ENCODE results near the gene MYCBP2.
A peak's percentile ranks its signal among the peaks of the same experiment; 100 is the strongest.
"Not testable (repeated sequence)": the region's sequence is repeated elsewhere in the genome, so short reads cannot be mapped to it uniquely, and the experiment has no call there.

MYCBP2 gene

DNA sequence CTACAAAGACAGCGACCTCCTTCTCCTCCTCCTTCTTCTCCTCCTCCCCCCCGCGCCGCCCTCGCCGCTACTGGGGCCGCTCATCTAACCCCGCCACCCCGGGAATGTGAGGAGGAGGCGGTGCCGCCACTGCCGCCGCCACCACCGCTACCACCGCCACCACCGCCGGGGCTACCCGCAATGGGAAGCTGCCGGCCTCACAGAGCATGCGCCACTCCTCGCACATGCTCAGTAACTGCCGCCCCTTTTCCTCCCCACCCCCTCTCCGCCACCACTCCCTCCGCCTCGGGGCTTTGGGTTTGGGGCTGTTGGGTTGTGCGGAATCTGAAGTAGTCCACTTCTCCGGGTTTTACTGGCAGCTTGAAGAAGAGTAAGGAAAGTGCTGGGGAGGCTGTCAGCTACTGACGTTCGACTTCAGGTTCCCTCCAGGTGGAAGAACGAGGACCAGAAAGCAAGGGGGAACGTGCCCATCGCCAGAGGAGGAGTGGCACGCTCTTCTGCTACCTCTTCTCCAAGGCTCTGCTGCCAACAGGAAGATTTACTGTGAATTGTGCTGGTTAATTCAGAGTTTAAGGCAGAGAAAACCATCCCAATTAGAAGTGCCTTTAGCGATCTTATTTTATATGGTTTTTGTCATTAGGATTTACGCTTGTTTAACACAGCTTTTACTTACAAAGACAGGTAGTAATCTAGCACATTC is at the start of gene MYCBP2:
MYCBP2 (minus strand) TSS at position 190 of the 700 bp plus-strand sequence. CDS start 319 bp downstream, outside the sequence.
- DNase-seq: peak; percentile 96

- no peak for DNase-seq
Measured at GRCh38 chr13:77375560-77376108, 48.7 kb upstream of the MYCBP2 start.

DNA sequence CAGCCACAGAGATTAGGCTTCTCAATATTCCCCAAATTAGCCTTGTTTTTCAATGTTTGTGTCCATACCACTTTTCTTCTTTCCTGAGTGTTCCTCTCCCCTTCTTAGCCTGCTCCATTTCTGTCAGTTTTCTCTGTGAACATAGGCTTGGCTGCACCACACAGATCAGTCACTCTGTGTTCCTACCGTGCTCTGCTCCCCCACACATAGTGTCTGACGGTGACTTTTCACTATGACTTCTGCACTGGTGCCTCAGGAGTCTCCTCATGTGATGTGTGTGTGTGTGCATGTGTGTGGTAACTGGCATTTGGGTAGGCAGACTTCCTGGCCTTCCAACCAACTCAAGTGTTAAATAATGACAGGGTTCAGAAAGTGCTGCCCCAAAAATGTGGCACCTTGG is 47.9 kb upstream of the MYCBP2 start:
- no peak for DNase-seq

GRCh38 chr13:77374339-77374738 is 47.4 kb upstream of the MYCBP2 start:
- no peak for DNase-seq

- DNase-seq: no peak
Measured at GRCh38 chr13:77373502-77373901, 46.6 kb upstream of the MYCBP2 start.

GRCh38 chr13:77372275-77372674 is 45.4 kb upstream of the MYCBP2 start:
- no peak for DNase-seq

DNA sequence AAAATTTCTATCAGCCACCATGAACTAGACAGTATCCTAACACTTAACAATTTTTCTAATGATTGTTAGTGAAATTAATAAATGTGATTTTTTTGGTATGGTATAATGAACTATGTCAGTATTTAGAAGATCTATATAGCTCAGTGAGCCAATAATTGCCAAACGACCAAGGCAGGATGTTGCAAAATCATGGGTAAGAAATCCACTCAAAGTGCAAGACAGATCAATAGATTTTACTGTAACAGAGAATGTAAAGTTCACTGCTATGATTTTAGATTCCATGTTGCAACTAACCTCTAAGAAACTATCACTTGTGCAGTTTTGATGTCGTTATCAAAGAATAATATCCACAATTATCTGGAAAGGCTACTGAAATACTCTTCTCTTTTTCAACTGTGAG is 44.0 kb upstream of the MYCBP2 start:
- DNase-seq: no peak

GRCh38 chr13:77362166-77362565 is 35.3 kb upstream of the MYCBP2 start:
- no peak for DNase-seq

DNA sequence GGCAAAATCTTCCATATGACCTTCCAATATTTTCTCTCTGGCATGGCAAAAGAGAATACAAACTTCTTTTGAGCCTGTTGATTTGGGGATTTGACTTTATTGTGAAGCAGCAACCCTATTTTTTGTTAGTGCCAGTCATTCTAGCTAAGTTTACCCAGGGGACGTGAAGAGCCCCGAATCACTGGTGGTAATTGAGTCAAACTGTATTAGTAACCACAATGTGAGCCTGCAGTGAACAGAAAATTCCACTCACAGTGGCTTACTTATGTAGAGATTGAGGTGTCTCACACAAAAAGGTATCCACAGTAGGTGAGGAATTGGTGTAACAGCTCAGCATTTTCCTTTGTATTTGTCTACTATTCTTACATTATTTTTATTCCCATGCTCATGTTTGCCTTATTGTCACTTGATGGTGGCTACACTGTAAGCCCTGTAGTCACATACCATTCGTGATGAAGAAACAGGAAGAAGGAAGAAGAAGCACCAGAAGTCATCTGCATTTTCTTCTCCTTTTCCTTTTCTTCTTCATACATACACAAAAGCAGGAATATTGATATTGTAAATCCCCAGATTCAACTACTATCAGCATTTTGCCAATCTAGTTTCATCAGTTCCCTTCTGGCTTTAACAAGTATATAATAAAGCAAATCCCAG is 33.3 kb upstream of the MYCBP2 start:
- DNase-seq: no peak

DNA sequence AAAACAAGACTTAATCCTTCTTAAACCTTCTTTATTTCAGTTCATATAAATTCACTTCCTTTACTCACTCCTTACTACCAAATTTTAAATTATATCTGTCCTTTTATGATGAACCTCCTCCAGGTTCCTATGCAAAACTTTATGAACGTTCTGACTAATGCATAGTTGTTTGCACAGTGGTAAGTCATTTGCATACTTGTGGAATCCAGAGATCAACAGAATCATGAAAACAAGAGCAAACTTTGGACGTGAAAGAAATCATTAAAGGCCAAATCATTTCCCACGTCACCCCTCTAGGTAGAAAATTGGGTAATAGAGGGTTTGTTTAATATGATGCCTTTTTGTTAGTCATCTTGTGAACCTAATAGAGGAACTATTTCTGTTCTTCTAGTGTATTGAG is 32.3 kb upstream of the MYCBP2 start:
- no peak for DNase-seq

DNA sequence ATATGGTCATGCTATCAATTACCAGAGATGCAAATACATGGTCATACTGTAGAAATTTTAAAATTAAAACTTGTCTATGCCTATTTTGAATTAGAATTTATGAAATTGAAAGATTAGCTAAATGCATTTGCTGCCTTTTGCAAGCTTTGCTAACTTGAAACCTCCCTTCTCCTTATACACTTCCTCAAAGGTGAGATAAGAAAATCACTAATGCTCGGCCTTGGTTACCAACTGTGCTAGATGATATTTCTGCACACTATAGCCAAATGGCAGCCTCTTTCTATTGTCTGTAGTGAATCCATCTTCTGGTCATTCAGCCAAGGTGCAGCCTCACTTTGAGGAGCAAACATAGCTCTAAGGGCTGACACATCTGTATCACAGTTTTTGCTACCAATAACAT is 31.1 kb upstream of the MYCBP2 start:
- DNase-seq: no peak

DNA sequence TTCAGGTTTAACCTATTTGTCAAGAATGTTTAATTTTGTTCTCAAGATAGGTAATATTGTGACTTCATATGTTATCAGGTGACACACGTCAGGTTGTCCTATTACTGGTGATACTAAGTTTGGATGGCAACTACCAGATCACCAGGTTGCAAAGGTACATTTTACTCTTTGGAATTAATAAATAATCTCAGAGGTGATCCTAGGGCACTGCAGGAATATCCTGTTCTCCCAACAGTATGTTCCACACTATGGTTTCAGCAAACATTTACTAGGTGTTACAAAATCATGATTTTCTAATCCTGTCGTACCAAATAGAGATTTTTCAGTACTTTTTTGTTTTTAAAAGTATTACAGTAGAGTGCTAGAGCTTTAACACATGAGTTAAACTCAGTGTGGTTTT is 29.3 kb upstream of the MYCBP2 start:
- no peak for DNase-seq

DNA sequence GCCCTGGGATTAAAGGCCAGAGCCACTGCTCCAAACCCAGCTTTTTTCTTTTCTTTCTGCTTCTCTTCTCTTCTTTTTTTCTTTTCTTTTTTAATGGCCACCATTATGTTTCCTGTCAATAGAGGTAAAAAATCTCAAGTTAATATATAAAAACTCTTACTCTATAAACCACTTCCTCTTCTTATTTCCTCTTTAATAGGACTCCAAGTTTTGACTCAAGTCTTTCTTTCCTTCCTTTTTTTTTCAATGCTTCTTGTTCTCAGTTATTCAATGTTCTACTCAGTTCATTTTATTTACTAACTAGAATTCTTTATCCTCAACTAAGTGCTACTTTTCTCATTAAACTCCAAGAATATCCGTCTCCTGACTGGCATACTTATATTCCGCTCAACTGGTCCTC is 27.1 kb upstream of the MYCBP2 start:
- DNase-seq: no peak

GRCh38 chr13:77351315-77351714 is 24.4 kb upstream of the MYCBP2 start:
- no peak for DNase-seq

DNA sequence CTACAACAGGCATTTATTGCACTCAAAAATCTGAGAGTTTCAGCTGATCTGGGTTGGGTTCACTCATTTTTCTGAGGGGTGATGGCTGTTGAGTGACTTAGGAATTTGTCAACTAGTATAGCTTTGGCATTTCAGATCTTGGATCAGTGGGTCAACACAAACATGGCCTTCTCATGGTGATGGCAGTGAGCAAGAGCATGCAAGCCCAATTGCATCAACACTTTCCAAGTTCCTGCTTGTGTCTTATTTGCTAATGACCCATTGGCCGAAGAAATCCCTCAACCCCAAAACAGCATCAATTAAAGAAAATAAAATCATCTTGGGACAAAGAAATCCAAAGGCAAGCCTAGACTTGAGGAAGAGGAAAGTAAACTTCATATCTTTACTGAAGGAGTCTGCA is 23.9 kb upstream of the MYCBP2 start:
- no peak for DNase-seq

GRCh38 chr13:77349365-77349764 is 22.5 kb upstream of the MYCBP2 start:
- no peak for DNase-seq

- DNase-seq: not testable (repeated sequence)
Measured at GRCh38 chr13:77347351-77347750, 20.5 kb upstream of the MYCBP2 start.

- no peak for DNase-seq
Measured at GRCh38 chr13:77345150-77345780, 18.4 kb upstream of the MYCBP2 start.

DNA sequence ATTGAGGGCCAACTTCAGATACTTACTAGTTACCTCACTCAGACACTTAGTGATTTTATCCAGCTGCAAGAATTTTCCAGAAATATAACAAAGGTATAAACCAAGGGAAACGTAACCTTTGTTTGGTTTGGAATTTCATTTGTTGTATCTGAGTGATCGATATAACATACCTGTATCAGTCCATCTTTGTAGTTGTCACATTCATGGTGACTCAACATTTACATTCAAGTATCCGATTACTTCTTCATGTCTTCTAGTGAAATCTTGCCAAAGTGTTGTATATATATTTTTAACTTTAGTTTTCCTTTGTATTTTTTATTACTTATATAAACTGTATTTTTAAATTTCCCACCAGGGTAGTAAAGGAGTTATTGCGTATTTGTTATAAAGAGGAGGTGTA is 16.9 kb upstream of the MYCBP2 start:
- DNase-seq: no peak

- no peak for DNase-seq
Measured at GRCh38 chr13:77339408-77339807, 12.5 kb upstream of the MYCBP2 start.

- DNase-seq: no peak
Measured at GRCh38 chr13:77338961-77339401, 12.1 kb upstream of the MYCBP2 start.

DNA sequence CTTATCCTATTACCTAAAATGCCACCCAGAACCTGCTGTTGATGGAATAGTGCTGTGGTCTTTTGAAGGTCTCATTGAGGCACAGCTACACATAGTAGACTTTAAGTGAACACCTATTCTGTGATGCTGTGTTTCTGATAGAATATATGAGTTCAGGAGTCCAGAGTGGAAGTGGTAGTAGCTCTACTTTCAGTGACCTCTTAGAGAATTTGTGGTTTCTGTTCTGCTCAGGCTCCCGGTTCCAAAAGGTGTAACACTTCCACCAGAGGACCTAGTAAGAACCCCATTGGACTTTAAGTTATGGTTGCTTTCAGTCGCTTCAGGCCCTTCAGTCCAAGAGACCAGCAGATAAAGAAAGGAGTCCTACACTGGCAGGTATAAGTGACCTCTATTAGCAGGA is 11.4 kb upstream of the MYCBP2 start:
- no peak for DNase-seq

GRCh38 chr13:77337159-77337558 is 10.3 kb upstream of the MYCBP2 start:
- DNase-seq: no peak

- DNase-seq: no peak
Measured at GRCh38 chr13:77335543-77335942, 8.6 kb upstream of the MYCBP2 start.

Data from activated T-cell treated with anti-CD3 and anti-CD28 coated beads, Interleukin-2, amount 50 U/mL, for 1 hour (primary cell).